Lung (tissue), 12 donors: ENCODE data around the gene SPATA31C2. TPM values are rescaled to one million over a fixed set of nuclear protein-coding genes. Genes with fewer than 3 reads are reported as not detected.

ENCODE experiments used
- ATAC-seq: fragments of 200-7000 bp; cut with Tn5 transposase; one replicate; pipeline ENCODE4 v1.9.1; 2020; ENCODE audit warnings: moderate number of reproducible peaks; ENCODE audit not compliant: insufficient read depth, low FRiP score
- DNase-seq, 3 donors: peaks; one replicate each; pipeline ENCODE4 v3.0.0-alpha.2; 2013 to 2017
- H3K27ac ChIP-seq, 2 donors: one replicate each; pipeline ENCODE4 v1.5.1; 2013; ENCODE audit warnings: mild to moderate bottlenecking in 2 of 2, moderate library complexity in 2 of 2, control low read depth in 1 of 2, inconsistent platforms in 1 of 2, low read depth in 1 of 2, low read length in 1 of 2
- H3K27me3 ChIP-seq, 3 donors: one replicate each; pipeline ENCODE4 v1.5.1; 2013; ENCODE audit warnings: low read length in 2 of 3; ENCODE audit not compliant: control insufficient read depth in 3 of 3, insufficient read depth in 3 of 3
- H3K36me3 ChIP-seq, 4 donors: one replicate each; pipeline ENCODE4 v1.5.1; 2013; ENCODE audit warnings: low read length in 4 of 4, mild to moderate bottlenecking in 1 of 4, moderate library complexity in 1 of 4; ENCODE audit not compliant: control insufficient read depth in 4 of 4, insufficient read depth in 4 of 4
- H3K4me1 ChIP-seq, 5 donors: one replicate each; pipeline ENCODE4 v1.5.1; 2013; ENCODE audit warnings: low read length in 5 of 5, mild to moderate bottlenecking in 2 of 5, moderate library complexity in 1 of 5; ENCODE audit not compliant: control insufficient read depth in 5 of 5, insufficient read depth in 5 of 5
- H3K4me3 ChIP-seq: one replicate; pipeline ENCODE4 v1.5.1; 2013; ENCODE audit warnings: mild to moderate bottlenecking, control low read depth, moderate library complexity
- H3K9ac ChIP-seq, 2 donors: one replicate each; pipeline ENCODE4 v1.5.1; 2013; ENCODE audit warnings: low read length in 2 of 2, control low read depth in 1 of 2; ENCODE audit not compliant: insufficient read depth in 1 of 2
- H3K9me3 ChIP-seq, 4 donors: one replicate each; pipeline ENCODE4 v1.5.1; 2013; ENCODE audit warnings: low read length in 3 of 4, mild to moderate bottlenecking in 1 of 4, moderate library complexity in 1 of 4; ENCODE audit not compliant: control insufficient read depth in 4 of 4, insufficient read depth in 3 of 4
- WGBS, 2 donors: extraction: QIAGEN DNeasy Blood & Tissue Kit; methylation state at CpG; one replicate each; pipeline ENCODE4 v1.1.7; 2013; 5-methylcytosine and 5-hydroxymethylcytosine counted together
- polyA plus RNA-seq, 2 donors: library from polyadenylated mRNA; stranded (reverse); fragments of 200-250 nt; gene quantifications; one replicate each; pipeline ENCODE4 v1.2.1, GENCODE V29; 2013
- total RNA-seq, 2 donors: library from RNA; depleted of rRNA in 1 of 2; stranded (reverse); fragments of >200 nt in 1 of 2; gene quantifications; one replicate each; pipeline ENCODE4 v1.2.1, GENCODE V29; 2014 to 2021
- TF ChIP-seq, protein P1 (sequence below): IDR thresholded peaks from 2 replicates; pipeline ENCODE4 v1.5.1; 2012; ENCODE audit warnings: mild to moderate bottlenecking; ENCODE audit errors: control extremely low read depth, extremely low read depth
- donor health status: control.
- donor health status: control.
- donor health status: Bipolar disorder and iron deficiency.
- donor health status: healthy.
- donor health status: DM: yes; HTN: yes; CAD: no.

The SPATA31C2 gene
- total and polyA plus RNA-seq, 4 donors = not detected

DNA sequence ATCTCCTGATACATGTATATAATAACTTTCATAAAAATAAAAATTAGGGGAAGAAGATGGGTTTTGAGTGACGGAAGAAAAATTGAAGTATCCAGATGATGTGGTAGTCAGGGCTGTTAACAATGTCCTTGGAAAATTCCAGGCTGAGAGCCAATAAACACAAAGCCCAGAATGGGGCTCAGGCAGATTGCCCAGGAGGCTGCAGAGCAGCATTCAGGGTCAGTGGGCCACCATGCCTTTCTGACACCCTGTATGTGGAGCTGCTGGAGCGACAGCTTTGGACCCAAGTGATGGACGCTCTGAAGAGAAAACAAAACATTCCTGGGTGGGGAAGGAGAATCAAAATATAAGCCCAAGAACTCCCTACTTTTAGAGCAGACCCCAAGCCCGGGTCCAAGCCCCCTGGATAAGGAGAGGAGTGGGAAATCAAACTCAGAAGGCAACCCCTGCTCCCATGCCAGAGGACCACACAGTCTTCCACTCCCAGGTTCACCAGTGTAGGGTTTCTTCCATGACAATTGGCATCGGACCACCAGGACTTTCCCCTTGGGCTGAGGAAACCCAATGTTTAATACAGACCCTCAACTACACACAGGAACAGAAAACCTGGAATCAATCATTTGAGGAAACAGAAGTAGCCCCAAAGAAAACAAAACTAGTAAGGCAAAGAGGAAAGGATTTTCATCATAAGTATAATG, 45.7 kb upstream of the SPATA31C2 start:
- H3K27ac ChIP-seq = no peak overlapping the region
- ATAC-seq (no peak), DNase-seq (peak; percentile 33 to 60 (median 38))
- H3K27me3 ChIP-seq = no peaks in the 10 kb centered on the region
- no peaks in the 10 kb centered on the region for H3K36me3 ChIP-seq
- TF ChIP-seq, protein P1, sequence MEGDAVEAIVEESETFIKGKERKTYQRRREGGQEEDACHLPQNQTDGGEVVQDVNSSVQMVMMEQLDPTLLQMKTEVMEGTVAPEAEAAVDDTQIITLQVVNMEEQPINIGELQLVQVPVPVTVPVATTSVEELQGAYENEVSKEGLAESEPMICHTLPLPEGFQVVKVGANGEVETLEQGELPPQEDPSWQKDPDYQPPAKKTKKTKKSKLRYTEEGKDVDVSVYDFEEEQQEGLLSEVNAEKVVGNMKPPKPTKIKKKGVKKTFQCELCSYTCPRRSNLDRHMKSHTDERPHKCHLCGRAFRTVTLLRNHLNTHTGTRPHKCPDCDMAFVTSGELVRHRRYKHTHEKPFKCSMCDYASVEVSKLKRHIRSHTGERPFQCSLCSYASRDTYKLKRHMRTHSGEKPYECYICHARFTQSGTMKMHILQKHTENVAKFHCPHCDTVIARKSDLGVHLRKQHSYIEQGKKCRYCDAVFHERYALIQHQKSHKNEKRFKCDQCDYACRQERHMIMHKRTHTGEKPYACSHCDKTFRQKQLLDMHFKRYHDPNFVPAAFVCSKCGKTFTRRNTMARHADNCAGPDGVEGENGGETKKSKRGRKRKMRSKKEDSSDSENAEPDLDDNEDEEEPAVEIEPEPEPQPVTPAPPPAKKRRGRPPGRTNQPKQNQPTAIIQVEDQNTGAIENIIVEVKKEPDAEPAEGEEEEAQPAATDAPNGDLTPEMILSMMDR = no peak
- H3K9ac ChIP-seq = no peak overlapping the region
- H3K4me3 ChIP-seq = no peak overlapping the region
- H3K4me1 ChIP-seq = peaks cover 0 to 18% (median 8%) of the 10 kb centered on the region in 5 donors
- 67 to 75% methylated on average over 5 of the region's 5 CpGs for WGBS, 2 donors
- H3K9me3 ChIP-seq = peaks cover 0 to 2% (median 0%) of the 10 kb centered on the region in 4 donors

DNA sequence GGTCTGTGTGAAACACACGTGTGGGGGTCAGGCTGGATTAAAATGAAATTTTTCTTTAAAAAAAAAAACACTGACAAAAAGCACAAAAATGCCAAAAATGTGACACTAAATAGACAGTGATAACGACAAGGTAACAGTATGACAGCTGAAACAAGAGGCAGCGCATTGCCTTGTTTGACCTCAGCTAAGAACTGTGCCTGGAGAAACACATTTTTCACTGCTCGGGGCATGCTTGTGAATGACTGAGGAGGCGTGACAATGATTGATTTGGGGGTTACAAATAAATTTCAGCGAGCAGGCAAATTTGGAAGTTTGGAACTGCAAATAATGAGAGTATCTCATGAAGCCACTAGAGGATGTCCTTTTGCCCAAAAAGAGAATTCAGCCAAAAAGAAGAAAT, 44.2 kb upstream of the SPATA31C2 start:
- WGBS, 2 donors = 62 to 71% methylated on average over 6 of the region's 6 CpGs
- Histone ChIP-seq H3K9ac (no peak overlapping the region), H3K4me3 (no peak overlapping the region), H3K27ac (no peak overlapping the region), H3K9me3 (peaks cover 0 to 4% (median 0%) of the 10 kb centered on the region in 4 donors), H3K36me3 (no peaks in the 10 kb centered on the region), H3K27me3 (no peaks in the 10 kb centered on the region), H3K4me1 (peaks cover 0 to 14% (median 7%) of the 10 kb centered on the region in 5 donors)
- DNase-seq (no peak), ATAC-seq (no peak)
- TF ChIP-seq, protein P1 = no peak

DNA sequence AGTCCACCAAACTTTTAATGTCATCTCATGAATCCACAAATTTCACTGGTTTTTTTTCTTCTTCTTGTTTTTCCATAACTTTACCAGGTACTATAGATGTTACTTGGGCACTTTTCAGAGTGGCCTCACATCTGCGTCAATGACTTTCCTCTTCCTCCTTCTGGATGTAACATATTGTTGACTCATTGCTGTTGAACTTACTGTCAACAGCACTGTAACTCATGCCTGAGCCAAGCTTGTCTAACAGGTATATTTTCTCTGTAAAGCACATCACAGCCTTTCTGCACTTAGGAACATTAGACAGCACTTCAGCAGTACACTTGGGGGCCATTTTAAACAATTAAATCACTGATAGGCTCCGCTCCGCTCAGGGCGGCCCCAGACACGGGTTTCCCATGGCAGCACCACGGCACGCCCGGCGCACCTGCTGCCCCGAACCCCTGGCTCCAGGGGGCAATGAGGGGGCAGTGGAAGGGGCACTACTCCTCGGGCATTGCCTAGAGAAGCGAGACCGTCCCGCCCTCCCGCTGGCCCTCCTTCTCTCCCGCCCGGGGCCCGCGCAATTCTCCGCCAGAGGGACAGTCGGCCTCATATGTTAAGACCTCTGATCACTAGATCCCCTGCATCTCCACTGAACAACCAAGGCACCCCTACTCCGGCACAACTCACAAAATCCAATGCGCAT, 41.9 kb upstream of the SPATA31C2 start:
- Histone ChIP-seq H3K9ac (no peak overlapping the region), H3K4me3 (no peak overlapping the region), H3K27me3 (no peaks in the 10 kb centered on the region), H3K36me3 (no peaks in the 10 kb centered on the region), H3K27ac (no peak overlapping the region), H3K9me3 (peaks cover 0 to 7% (median 0%) of the 10 kb centered on the region in 4 donors), H3K4me1 (peaks cover 0 to 14% (median 7%) of the 10 kb centered on the region in 5 donors)
- 84 to 94% methylated on average over 21 to 23 of the region's 23 CpGs for WGBS, 2 donors
- TF ChIP-seq, protein P1 = no peak
- ATAC-seq (no peak), DNase-seq (peak in 2 of 3 donors; percentile 31 to 76)
